GM18507 (cell line): ENCODE data around the gene FOXQ1.
"Not testable (repeated sequence)": the region's sequence is repeated elsewhere in the genome, so short reads cannot be mapped to it uniquely, and the experiment has no call there.

ENCODE experiments used
- DNase-seq: peaks from one replicate; pipeline ENCODE4 v3.0.0; 2011; ENCODE audit warnings: low read depth; ENCODE audit not compliant: insufficient read length; ENCODE audit errors: extremely low spot score
- FAIRE-seq: peaks from 2 replicates; lab custom pipeline; 2011; peaks lifted over from hg19 to GRCh38; lab: Jason Lieb, UNC

The FOXQ1 gene

DNA sequence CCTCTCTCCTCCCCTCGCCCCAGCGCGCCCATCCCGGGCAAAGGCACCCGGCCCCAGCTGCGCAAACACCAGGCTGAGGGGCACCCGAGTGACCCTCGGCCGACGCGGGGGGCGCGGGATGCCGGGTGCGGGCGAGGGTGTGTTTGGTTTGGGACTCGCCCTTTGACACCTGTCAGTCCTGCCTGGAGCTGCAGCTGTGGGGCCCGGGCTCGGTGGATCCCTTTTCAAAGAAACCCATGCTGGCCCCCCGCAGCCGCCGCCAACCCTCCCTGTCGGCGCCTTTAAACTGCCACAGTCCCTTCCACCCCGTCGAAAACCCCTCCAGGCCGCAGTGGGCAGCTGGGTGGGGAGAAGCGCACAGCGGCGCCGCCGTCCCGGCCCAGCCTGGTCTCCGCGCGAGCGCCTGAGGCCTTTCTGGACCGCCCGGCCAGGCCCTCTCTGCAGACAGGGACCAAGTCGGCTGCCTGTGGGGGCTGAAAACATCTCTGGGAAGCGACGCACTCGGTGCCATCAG is 5.5 kb downstream of the FOXQ1 start:
- DNase-seq, result no peak
- FAIRE-seq, result no peak

DNA sequence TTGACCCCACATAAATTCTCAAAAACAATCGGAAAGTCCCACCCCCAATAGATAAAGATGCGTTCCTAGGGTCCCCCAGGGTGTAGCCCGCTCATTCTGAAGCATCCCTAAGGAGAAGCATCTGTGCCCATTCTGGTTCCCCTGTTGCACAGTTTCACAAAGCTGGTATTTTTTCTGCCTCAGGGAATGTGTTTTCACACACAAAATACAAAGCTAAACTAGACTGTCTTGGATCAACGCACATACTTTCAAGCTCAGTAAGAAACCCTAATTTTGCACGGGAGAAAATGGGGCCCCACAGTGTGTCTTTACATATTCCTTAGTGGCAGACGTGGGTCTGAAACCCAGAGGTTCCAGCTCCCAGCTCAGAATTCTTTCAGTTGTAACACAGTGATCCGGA is 6.1 kb downstream of the FOXQ1 start:
- DNase-seq (no peak), FAIRE-seq (no peak)

DNA sequence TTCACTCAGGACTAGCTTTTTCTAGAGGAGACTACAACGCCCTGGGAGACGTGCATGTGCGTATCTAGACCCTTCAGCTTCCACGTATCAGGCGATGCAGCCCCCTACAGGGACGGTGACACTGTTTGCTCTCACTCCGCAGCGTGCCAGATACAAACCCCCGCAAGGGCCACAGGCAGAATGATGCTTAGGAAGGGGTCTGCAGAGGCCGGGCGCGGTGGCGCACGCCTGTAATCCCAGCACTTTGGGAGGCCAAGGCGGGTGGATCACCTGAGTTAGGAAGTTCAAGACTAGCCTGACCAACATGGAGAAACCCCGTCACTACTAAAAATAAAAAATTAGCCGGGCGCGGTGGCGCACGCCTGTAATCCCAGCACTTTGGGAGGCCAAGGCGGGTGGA is 6.7 kb downstream of the FOXQ1 start:
- DNase-seq, FAIRE-seq: not testable (repeated sequence)

DNA sequence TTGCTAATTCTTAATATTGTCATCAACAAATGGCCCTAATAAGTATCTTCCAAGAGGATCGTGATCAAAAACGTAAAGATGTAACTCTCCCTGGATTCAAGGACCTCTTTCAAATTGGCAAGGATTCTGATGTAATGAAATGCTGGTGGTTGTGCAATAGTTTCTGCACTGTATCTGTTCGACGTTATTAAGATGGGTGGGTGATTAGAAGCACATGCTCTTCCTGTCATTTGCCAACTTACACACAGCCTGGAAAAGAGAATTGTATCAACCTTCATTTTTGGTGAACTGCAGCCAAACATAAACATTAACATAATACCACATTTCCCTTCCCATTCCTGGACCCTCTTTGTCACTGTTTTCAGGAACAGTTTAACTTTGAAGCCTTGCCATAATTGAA is 9.8 kb downstream of the FOXQ1 start:
- FAIRE-seq (no peak), DNase-seq (no peak)

DNA sequence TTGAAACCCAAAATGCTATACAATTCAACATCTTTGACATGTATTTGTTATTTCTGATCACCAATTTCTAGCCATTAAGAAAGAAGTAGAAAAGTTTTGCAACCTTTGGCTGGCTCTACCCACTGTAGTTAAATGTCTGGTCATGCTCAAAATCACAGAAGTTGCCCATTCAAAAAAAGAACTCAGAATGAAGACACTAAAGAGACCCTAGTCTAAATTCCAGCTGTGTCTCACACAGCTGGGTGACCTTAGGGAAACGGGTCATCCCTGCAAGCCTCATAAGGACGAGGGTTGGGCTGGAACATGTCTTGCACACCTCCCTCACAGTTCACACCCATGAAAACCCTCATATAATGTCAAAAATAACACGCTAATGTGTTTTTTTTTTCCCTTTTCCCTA is 10.3 kb downstream of the FOXQ1 start:
- FAIRE-seq, result no peak
- no peak for DNase-seq

DNA sequence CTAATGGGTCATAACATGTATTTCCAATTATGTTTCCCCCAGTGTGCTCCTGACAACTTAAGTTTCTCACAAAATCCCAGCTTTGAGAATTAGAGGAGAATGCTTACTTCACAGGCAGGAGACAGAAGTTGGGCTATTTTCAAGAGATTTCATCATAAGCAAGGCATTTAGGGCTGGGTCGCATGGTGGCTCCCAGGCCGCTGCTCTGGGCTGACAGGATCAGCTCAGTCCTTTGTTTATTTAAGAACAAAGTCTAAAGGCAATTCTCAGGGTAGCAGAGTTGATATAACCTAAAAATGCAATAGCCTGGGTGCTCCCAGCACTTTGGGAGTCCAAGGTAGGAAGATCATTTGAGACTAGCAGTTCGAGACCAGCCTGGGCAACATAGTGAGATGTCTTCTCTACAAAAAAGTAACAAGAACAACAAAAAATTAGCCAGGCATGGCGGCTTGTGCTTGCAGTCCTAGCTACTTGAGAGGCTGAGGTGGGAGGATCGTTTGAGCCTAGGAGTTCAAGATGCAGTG is 10.9 kb downstream of the FOXQ1 start:
- DNase-seq, result no peak
- no peak for FAIRE-seq

DNA sequence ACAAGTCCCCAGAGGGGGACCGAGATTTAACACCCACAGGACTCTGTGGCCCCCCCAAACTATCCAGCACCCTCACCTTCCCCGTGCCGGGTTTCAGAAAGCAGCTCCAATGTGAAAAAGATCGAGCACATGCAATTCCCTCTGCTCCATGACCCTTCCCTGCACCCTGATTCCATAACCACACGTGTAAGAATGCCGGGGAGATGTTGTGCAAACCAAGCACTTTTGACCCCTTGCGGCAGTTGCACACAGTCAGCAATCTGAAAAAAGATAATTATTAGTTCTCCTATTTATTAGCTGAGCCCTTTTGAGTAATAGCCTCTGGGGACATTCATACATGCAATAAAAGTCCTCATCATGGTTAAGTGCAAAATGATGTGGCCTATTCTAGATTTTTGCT is 13.0 kb downstream of the FOXQ1 start:
- no peak for FAIRE-seq
- DNase-seq, result no peak

DNA sequence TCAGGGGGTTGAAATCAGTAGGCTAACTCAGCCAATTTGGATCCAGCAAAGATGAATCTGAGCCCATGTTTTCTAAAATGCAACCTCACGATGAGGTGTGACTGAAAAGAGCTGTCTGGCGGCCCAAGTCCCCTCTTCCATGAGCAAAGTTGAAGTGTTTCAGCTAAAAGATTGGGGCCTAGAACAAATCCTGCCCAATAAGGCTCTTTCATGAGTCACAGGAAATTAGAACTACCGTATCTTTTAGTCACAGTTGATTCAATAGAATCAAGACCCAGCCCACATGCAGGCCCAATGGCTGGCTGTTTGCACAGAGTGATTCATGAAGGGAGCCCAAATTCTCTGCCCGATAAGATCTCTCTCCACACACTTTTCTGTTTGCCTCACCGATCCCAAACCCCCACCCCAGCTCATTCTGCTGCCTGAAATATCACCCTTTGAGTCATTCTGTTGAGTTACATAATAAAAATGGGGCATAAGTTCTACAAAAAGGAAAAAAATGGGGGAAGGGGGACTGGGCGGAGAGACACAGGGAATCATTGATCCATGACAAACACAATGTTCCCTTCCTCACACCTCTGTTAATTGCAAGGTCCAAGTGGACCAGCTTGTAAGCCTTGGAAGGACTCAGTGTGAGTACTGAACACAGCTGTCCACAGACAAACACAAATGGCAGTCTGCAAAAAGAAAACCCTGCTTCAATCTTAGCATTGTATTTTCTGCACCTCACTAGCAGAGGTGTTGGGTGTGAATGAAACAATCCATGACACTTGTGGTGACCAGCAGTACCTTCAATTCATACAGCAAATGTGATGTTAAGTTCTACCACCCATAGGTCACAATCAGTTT is 13.8 kb downstream of the FOXQ1 start:
- FAIRE-seq (no peak), DNase-seq (no peak)

DNA sequence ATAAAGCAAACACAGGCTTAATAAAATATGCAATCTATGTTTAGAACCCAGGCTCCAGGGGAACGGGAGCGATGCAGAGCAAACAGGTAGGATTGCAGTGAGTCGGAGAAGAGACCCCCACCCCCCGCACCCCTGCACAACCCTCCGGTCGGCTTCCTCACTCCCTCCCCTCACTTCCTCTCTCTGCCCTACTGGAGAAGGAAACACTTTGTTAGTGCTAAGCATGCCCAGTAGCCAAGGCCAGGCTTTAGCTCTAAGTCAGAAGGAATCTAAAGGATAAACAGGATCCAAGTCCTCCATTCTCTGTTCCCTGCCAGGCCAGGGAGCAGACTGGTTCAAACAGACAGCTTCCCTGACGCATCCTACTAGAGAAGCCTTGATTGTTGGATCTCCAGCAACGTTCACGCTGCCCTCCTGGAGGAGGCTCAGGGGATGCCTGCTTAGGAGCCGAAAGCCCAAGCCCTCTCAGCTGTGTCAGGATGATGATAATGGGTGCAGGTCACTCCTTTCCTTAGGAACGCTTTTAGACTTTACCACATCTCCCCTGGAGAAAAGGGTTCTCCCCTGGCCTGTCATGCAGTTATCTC is 14.7 kb downstream of the FOXQ1 start:
- DNase-seq, result no peak

DNA sequence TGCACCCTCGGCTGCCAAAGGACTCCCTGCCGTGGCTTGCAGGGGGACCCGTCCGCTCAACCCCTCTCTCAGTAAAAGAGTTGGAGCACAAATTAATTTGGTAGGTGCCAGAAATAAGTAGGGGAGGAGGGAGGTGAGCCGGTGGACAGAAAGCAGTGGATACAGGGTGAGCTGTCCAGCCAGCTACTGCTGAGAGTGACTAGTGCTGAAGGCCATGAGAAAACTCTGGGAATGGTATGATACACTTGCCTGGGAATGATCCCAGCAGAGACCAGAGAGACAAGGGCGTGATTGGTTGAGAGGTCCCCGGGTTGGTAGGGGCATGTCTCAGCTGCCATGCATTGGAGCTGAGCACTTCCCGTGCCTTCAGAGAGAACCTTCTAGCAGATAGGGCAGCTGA is 15.7 kb downstream of the FOXQ1 start:
- FAIRE-seq, result no peak
- no peak for DNase-seq

More for the DNA sequence above, 14.7 kb downstream of the FOXQ1 start:
- FAIRE-seq, result no peak

DNA sequence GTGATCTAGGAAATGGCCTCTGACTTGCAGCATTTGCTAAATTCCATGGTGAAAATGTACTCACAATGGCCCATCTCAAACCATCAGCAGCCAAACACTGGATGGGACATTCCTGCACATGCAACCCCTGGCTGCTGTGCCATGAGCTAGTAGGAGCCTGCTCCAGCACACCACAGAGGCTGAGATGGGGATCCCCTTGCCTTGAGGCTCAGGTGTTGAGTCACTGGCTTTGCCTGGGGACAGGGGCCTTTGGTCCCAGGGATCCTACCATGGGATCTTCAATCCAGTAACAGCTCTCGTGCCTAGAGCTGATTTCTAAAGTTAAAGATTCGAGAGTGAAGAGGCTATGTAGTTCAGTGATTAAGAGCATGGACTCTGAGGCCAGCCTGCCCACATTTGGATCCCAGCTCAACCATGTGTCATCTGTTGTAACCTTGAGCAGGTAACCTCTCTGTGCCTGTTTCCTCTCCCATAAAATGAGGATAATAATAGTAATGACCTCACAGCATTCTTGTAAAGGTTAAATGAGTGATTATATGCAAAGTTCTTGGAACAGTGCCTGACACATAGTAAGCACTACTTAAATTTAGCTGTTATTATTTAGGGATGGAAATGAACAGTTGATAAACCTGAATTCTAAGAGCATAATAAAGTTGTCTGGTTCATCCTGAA is 16.4 kb downstream of the FOXQ1 start:
- FAIRE-seq, result no peak
- no peak for DNase-seq

DNA sequence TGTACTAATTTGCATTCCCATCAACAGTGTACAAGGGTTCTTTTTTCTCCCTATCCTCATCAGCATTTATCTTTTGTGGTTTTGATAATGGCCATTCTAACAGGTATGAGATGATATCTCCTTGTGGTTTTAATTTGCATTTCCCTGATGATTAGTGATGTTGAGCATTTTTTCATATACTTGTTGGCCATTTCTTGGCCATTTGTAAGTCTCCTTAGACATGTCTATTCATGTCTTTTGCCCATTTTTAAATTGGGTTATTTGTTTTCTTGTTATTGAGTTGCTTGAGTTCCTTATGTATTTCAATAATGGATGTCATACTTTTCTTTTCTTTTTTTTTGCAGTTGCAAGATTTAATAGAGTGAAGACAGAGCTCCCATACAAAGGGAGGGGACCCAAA is 17.8 kb downstream of the FOXQ1 start:
- FAIRE-seq (no peak), DNase-seq (no peak)

DNA sequence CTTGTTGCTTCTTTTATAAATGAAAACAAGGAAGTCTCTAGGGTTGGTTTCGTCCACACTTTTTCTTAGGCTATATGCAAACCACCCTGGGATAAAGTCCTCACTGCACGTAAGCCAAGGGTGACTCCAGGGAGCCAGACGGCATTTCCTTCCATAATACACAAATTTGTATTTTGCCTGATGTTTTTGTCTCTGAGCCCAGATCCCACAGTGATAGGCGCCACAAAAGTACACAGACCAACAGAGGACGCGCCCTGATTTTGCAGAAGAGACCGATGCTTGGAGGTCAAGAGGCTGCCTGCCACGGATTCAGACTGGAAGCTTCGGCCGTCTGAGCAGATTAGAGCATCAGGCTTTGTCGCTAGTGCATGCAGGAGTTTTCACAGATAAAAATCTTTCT is 22.8 kb downstream of the FOXQ1 start:
- FAIRE-seq (no peak), DNase-seq (no peak)

DNA sequence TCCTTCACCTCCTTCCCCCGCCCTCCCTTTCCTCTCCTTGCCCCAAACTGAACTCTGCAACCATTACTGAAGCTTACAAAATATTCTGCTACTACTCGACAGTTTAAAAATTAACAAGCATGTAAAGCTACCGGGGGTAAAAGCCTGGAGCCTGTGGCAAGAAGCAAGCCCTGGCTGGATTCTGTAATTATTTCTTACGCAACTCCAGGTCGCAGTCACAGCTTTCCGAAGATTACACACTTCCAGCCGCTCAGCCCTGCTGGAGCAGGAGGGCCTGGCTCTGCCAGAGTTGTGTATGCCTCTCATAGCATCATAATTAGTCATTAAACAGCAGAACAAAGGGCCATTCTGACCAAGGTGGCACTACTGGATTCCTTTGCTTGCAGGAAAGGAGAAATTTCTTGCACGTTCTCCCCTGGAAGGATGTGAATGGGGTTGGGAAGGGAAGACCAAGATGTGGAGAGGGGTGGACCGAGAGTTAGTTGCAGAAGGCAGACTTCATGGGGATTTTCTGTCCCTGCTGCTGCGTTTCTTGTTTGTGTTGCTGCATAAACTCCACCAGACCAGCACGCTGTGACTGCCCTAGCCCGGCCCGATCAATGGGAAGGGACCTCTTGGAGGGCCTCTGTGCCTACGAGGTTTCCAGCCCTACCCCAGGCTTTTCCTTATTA is 23.6 kb downstream of the FOXQ1 start:
- DNase-seq, result no peak
- no peak for FAIRE-seq

DNA sequence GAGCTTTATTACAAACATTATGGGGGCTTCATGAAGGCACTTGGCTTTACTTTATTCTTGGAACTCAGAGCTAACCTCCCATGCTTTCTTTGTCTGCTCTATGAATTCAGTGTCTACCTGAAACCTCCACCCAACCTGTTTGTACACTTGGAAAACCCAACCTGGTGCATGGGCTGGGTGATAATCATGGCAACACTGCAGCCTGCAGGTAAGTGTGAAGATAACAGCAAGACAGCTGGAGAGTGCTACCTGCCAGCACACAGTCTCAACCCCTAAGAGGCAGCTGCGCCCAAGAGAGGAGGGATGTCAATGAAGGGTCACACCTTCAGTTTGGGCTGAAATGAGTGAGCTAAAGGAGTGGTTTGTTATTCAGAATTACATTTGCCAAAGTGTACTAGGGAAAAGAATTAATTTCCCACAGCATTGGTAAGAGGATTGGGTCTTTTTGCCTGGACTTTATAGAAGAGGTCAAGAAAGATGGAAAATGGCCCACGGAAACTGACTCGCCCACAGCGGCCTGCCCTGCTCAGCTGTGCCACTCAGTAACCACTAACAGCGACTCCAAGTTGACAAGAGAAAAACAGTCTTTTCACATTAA is 24.4 kb downstream of the FOXQ1 start:
- FAIRE-seq (no peak), DNase-seq (no peak)

DNA sequence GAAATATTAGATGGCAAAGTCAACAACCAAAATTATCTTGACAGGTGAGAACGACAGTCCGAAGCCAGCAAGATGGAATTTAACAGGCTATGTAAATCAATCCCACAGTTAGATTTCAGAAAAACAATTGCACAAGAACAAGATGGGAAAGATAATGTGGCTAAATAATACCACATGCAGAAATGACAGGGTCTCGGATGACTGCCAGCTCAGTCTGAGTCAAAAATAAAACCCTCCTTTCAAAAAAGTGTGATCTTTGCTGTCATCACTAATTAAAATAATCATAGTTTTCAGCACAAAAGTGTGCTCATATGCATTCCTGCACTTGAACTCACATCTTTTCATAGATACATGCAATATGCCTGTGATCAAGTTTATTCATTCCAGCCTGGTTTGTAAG is 25.9 kb downstream of the FOXQ1 start:
- DNase-seq, result no peak
- FAIRE-seq, result no peak

DNA sequence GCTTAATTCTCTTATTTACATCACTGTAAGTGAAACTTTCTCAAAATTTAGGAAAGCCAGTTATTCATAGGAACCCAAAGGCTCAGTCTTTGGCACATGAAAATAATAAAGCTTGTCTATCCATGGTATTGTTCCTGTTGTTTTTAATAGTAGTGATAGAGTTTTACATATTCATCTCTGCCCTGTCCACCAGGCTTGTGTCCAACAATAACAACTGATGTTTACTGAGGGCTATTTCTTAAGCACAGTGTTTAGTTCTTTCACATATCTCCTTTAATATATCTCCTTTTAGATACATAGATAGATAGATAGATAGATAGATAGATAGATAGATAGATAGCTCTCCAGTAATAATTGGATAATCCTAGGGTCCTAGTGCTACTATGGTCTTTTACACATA is 34.2 kb downstream of the FOXQ1 start:
- FAIRE-seq (no peak), DNase-seq (no peak)

DNA sequence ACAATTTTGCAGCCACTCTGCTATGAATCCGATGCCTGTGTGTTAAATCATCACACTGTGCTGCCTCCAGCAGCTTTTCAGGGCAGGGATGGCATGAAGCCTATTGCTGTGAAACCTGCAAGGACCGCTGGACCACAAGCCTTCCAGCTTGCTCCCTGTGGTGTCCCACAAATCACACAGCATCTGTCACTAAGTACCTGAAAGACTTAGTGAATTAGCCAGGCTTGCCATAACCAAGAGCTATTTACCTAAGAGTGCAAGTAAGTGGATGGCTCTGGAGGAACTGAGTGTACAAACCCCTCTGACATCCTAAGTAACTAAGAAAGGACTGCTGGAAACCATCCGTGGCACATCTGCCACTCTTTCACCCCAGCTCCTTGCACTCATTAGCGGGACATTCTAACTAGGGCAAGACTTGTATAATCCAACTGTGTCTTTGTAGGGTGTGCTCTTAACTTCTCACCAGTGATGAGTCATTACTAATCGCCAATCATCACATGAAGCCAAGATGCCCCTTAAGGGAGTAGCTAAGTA is 34.7 kb downstream of the FOXQ1 start:
- FAIRE-seq (no peak), DNase-seq (no peak)

DNA sequence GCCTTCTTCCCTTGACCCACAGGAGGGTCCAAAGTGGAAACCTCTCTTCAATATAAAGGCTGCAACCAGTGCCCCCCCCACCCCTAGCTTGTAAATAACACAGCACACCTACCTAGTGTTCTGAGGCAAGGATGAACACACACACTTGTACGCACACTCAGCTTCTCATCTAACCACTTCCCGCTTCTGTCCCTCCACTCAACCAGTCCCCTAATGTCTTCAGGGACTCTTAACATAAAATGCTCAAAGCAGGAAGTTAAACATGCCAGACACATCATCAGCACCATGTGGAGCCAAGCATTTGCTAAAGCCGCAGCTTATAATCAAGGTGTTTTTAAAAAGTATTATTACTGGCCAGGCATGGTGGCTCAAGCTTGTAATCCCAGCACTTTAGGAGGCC is 35.3 kb downstream of the FOXQ1 start:
- DNase-seq (no peak), FAIRE-seq (no peak)
